PC-9 (cell line): ENCODE data around the gene KCNK13.

Source experiments
- EZH2 ChIP-seq: fragments of 200-600 bp; sonication (generic); IDR thresholded peaks from 2 replicates; pipeline ENCODE4 v1.8.0; 2017; ENCODE audit warnings: antibody characterized with exemption, low read depth
- TF ChIP-seq, protein P1 (sequence below): fragments of 200-600 bp; sonication (generic); conservative IDR thresholded peaks from 2 replicates; pipeline ENCODE4 v1.6.1; 2017; ENCODE audit warnings: mixed run types, antibody characterized with exemption, mild to moderate bottlenecking, moderate library complexity

DNA sequence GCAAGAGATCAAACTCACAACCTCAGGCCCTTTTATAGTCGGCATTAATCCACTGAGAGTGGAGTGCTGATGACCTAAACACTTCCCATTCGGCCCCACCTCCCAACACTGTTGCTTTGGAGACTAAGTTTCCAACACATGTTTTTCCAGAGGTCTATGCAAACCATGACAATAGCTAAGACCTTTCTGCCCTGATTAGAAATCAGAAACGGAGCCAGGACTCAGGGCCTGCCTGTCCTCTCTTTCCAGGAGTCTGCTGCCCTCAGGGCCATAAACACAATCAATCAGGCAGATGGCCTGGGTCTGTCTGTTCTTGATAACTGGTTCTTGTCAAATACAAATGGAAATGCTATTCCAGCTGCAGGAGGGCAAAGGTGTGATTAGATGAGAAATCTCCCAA, 97.4 kb downstream of the KCNK13 start:
- TF ChIP-seq, protein P1, sequence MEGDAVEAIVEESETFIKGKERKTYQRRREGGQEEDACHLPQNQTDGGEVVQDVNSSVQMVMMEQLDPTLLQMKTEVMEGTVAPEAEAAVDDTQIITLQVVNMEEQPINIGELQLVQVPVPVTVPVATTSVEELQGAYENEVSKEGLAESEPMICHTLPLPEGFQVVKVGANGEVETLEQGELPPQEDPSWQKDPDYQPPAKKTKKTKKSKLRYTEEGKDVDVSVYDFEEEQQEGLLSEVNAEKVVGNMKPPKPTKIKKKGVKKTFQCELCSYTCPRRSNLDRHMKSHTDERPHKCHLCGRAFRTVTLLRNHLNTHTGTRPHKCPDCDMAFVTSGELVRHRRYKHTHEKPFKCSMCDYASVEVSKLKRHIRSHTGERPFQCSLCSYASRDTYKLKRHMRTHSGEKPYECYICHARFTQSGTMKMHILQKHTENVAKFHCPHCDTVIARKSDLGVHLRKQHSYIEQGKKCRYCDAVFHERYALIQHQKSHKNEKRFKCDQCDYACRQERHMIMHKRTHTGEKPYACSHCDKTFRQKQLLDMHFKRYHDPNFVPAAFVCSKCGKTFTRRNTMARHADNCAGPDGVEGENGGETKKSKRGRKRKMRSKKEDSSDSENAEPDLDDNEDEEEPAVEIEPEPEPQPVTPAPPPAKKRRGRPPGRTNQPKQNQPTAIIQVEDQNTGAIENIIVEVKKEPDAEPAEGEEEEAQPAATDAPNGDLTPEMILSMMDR: no peak
- no peak for TF ChIP-seq EZH2
